SJSA1 (cell line): ENCODE data around the gene ACLY. TPM values are rescaled to one million over a fixed set of nuclear protein-coding genes. Genes with fewer than 3 reads are reported as not detected.

Experiments used
- DNase-seq, 2 experiments: peaks; one replicate each; pipeline ENCODE4 v3.0.0-alpha.2; 2015 to 2020; ENCODE audit warnings: low spot score in 2 of 2, low read depth in 1 of 2
- H3K27ac ChIP-seq: fragments of 250-450 bp; sonication (Bioruptor Pico); 2 replicates; pipeline ENCODE4 v1.5.1; 2020; ENCODE audit warnings: mild to moderate bottlenecking, moderate library complexity
- H3K27me3 ChIP-seq: fragments of 250-450 bp; sonication (Bioruptor Pico); replicated peaks from 2 replicates; pipeline ENCODE4 v1.5.1; 2020; ENCODE audit warnings: mild to moderate bottlenecking, moderate library complexity
- H3K36me3 ChIP-seq: fragments of 250-450 bp; sonication (Bioruptor Pico); 2 replicates; pipeline ENCODE4 v1.5.1; 2020; ENCODE audit warnings: mild to moderate bottlenecking
- H3K4me1 ChIP-seq: fragments of 250-450 bp; sonication (Bioruptor Pico); replicated peaks from 2 replicates; pipeline ENCODE4 v1.6.1; 2021; ENCODE audit warnings: mild to moderate bottlenecking
- H3K4me3 ChIP-seq: fragments of 250-450 bp; sonication (Bioruptor Pico); 2 replicates; pipeline ENCODE4 v1.5.1; 2020; ENCODE audit warnings: mild to moderate bottlenecking
- H3K9me3 ChIP-seq: fragments of 250-450 bp; sonication (Bioruptor Pico); replicated peaks from 2 replicates; pipeline ENCODE4 v1.5.1; 2020; ENCODE audit warnings: mild to moderate bottlenecking
- total RNA-seq: library from RNA; depleted of rRNA; stranded (reverse); fragments of >200 nt; shearing (Covaris generic); gene quantifications from 2 replicates; pipeline ENCODE4 v1.2.3, GENCODE V29; 2014

Gene ACLY
- total RNA-seq, 1 experiment from 2014 or later: 122 TPM

DNA sequence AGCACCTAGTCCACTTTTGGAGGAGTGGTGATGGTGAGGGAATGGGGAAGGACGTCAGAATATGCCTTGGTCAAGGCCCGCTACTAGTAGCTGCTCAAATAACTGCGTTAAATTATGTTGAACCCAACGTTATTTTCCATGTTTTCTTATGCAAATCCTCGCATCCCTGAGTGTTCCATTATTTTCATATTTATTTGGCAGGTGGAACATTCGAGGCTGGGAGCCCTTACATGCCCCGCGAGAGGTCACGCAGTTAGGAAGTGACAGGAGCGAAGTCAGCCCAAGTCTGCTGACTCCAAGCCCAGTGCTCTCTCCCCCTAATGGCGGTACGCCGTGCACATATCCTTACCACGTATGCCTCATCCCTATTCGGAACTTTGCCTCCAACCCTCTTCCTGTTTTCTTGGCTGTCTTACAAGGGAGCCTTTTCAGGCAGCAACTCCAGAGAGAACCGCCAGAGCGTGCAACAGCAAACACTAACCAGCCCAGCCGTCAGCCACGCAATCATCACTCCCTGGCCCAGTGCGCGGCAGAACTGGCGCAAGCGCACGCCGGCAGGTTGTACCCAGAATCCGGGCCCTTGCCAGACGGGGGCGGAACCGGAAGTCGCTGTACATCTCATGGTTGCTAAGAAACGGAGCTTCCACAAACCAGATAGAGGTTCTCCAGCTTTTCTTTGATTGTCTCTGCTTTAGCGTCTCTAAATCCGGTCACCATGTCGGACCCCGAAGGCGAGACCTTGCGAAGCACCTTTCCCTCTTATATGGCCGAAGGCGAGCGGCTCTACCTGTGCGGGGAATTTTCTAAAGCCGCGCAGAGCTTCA lies 11.5 kb upstream of the ACLY start, which contains the start of gene ODAD4:
ODAD4 (plus strand) TSS at position 609 of the 824 bp plus-strand sequence; CDS start at position 716, 107 bp downstream.
- H3K27me3 ChIP-seq: no peaks in the 10 kb centered on the region
- H3K4me1 ChIP-seq: peaks cover 8% of the 10 kb centered on the region; the same call in 1 of the 2 replicates
- H3K27ac ChIP-seq: peak within 1 kb of the TSS; percentile 16; the same call in 1 of the 2 replicates
- H3K4me3 ChIP-seq: peak within 1 kb of the TSS; percentile 37
- DNase-seq: peak; percentile 88 to 97
- no peaks in the 10 kb centered on the region for H3K36me3 ChIP-seq
- no peaks in the 10 kb centered on the region for H3K9me3 ChIP-seq

DNA sequence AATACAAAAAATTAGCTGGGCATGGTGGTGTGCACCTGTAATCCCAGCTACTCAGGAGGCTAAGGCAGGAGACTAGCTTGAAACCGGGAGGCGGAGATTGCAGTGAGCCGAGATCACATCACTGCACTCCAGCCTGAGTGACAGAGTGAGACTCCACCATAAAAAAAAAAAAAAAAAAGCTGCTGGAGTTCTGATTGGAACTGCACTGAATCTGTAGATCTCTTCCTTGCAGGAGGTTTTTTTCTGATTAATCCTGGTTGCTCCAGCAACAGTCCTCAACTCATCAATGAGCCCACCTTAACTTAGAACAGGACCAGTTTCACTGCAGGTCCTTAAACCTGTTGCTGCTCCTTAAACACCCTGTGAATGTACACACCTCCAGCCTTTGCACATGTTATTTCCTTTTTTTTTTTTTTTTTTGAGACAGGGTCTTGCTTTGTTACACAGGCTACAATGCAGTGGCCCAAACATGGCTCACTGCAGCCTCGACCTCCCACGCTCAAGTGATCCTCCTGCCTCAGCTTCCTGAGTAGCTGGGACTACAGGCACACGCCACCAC lies 10.0 kb upstream of the ACLY start:
- Histone ChIP-seq H3K4me1 (peaks cover 8% of the 10 kb centered on the region; the same call in 1 of the 2 replicates), H3K4me3 (no peak overlapping the region), H3K27ac (no peak overlapping the region), H3K27me3 (no peaks in the 10 kb centered on the region), H3K36me3 (no peaks in the 10 kb centered on the region), H3K9me3 (no peaks in the 10 kb centered on the region)
- no peak for DNase-seq

DNA sequence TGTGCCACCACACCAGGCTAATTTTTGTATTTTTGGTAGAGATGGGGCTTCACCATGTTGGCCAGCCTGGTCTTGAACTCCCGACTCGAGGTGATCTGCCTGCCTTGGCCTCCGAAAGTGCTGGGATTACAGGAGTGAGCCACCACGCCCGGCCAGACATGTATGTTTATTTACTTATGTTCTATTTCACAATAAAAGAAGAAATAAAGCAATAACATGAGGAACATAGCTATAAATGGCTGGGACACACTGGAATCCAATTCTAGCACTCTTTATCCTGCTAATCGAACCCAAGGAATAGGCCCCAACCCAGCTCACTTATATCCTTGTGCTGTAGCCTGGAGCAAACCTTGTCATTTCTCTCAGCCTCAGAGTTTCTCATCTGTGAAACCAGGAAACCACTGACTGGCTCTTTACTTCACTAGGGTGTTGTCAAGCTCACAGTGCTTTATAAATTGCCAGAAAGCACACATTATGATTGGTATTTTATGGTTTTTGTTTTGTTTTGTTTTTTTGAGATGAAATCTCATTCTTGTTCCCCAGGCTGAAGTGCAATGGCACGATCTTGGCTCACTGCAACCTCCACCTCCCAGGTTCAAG lies 7.3 kb upstream of the ACLY start:
- H3K4me1 ChIP-seq: peaks cover 8% of the 10 kb centered on the region; the same call in 1 of the 2 replicates
- no peak overlapping the region for H3K27ac ChIP-seq
- H3K36me3 ChIP-seq: no peaks in the 10 kb centered on the region
- H3K27me3 ChIP-seq: no peaks in the 10 kb centered on the region
- no peaks in the 10 kb centered on the region for H3K9me3 ChIP-seq
- no peak overlapping the region for H3K4me3 ChIP-seq
- no peak for DNase-seq

DNA sequence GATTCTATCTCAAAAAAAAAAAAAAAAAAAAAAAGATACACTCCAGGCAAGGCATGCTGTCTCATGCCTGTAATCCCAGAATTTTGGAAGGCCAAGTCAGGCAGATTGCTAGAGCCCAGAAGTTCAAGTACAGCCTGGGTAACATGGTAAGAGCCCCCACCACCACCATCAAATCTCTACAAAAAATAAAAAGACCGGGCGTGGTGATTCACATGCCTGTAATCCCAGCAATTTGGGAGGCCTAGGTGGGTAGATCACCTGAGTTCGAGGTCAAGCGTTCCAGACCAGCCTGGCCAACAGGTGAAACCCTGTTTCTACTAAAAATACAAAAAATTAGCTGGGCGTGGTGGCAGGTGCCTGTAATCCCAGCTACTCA lies 1.8 kb upstream of the ACLY start:
- Histone ChIP-seq H3K4me1 (peaks cover 23% of the 10 kb centered on the region), H3K27ac (no peak overlapping the region), H3K27me3 (no peaks in the 10 kb centered on the region), H3K4me3 (no peak overlapping the region), H3K36me3 (peaks cover 26% of the 10 kb centered on the region), H3K9me3 (0 out of 2 replicates have a peak, but pooled peaks cover 5% of the 10 kb centered on the region)
- DNase-seq: no peak

DNA sequence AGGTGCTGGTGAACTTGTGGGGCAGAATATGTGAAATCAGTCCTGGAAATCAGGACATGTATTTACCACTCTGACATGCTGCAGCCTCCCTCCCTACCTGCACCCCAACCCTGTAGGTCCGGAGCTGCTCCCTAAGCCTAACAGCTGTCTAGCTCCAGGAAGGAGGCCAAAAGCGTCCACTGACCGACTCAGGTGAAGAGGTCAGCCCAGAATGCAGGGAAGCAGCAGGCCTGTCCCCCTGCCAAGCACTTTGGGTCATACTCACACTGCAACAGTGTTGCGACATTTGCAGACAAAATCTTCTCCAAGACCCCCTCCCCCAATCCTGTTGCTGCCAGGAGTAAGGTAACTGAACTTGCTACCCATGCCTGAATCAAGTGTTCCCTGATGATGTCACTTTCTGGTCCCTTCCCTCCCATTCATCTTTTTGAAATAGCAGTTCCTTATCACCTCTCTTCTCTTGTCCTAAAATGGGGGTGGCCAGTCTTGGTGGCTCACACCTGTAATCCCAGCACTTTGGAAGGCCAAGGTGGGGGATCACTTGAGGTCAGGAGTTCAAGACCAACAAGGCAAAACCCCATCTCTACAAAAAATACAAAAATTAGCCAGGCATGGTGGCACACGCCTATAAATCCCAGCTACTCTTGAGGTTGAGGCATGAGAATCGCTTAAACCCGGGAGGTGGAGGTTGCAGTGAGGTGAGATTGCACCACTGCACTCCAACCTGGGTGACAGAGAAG lies 1.3 kb upstream of the ACLY start:
- Histone ChIP-seq H3K9me3 (0 out of 2 replicates have a peak, but pooled peaks cover 5% of the 10 kb centered on the region), H3K27ac (no peak overlapping the region), H3K4me1 (peaks cover 23% of the 10 kb centered on the region), H3K4me3 (no peak overlapping the region), H3K27me3 (no peaks in the 10 kb centered on the region), H3K36me3 (peaks cover 29% of the 10 kb centered on the region)
- no peak for DNase-seq

DNA sequence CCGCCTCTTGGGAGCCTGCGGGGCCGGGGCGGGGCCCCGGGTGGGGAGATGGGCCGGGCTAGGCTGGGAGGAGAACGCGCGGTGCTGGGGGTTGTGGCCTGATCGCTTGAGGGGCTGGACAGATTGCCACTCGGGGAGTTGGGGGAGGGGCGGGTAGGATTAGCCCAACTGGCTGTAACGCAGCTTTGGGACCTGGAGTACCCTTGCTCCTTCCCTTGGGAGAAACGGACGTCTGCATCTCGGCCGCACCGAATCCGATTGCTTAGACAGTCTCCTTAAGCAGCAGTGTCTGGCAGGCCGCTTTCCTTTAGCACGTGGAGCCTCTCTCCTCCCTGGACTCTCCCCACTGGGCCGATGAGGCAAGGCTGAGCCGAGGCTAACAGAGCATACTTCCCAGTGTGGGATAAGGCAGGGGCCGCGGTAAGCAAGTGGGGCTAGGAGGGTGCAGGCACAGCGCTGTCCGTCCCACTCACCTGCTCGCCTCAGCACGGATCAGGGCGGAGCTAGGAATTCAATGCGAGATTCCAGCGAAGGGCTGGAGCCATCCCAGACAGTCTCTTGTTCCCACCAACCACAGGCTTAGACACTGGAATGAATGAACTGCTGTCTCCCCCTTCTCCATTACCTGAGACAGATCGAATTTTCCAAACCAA lies 540 bp upstream of the ACLY start:
- H3K9me3 ChIP-seq: 0 out of 2 replicates have a peak, but pooled peaks cover 5% of the 10 kb centered on the region
- H3K27me3 ChIP-seq: no peaks in the 10 kb centered on the region
- peaks cover 36% of the 10 kb centered on the region for H3K36me3 ChIP-seq
- H3K27ac ChIP-seq: no peak overlapping the region
- DNase-seq: no peak
- H3K4me3 ChIP-seq: peak overlapping the region; percentile 97
- peaks cover 23% of the 10 kb centered on the region for H3K4me1 ChIP-seq

DNA sequence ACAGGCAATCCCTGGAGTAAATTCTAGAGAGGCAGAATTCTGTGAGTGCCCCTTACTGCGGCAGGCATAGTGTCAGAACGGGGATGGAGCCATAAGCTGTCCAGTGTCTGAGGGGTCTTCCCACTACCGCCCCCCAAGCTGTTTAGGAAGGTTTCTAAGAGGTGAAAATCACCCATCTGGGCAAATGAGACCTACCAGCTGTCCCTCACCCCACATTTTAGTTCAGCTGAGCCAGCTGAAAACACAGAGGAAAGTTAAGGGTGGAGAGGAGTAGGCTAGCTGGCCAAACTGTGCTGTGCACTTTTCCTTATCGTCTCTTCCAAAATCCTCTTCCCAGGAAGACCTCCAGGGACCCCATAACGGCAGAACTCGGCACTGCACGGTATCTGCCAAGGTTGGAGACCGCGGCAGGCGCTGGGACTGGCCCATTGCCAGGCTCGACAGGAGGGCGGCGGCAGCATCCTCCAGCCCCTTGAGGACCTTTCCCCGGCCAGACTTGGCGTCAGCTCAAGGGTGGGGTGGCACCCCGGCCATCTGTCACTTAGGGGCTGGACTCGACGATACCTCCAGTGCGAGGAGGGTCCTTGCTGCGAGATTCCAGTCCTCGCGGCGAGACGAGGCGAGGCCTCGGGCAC lies 955 bp downstream of the ACLY start:
- Histone ChIP-seq H3K4me3 (peak overlapping the region; percentile 97), H3K4me1 (peaks cover 23% of the 10 kb centered on the region), H3K27me3 (no peaks in the 10 kb centered on the region), H3K36me3 (peaks cover 51% of the 10 kb centered on the region), H3K27ac (peak overlapping the region; percentile 65), H3K9me3 (0 out of 2 replicates have a peak, but pooled peaks cover 5% of the 10 kb centered on the region)
- peak; percentile 58 to 72 for DNase-seq

DNA sequence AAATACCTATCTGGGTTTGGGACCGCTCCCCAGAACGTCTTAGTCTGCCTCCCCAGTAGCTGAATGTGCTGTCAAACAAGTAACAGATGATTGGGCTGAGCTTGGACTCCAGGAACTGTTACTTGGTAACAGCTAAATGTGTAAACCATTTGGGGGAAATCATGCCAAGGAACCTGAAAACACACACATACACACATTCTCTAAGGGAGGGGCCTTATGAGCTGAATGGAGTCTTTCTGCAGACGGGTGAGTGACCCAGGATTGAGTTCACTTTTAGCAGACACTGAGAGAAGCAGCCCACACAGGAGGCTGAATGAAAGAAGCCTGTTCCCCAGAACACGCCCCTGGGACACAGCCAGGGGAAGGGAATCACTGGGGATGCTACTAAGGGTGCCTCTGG lies 1.6 kb downstream of the ACLY start:
- Histone ChIP-seq H3K4me1 (peaks cover 23% of the 10 kb centered on the region), H3K4me3 (peak overlapping the region; percentile 97), H3K9me3 (0 out of 2 replicates have a peak, but pooled peaks cover 5% of the 10 kb centered on the region), H3K36me3 (peaks cover 57% of the 10 kb centered on the region), H3K27ac (no peak overlapping the region), H3K27me3 (no peaks in the 10 kb centered on the region)
- peak in 1 of 2 experiments; percentile 32 for DNase-seq

DNA sequence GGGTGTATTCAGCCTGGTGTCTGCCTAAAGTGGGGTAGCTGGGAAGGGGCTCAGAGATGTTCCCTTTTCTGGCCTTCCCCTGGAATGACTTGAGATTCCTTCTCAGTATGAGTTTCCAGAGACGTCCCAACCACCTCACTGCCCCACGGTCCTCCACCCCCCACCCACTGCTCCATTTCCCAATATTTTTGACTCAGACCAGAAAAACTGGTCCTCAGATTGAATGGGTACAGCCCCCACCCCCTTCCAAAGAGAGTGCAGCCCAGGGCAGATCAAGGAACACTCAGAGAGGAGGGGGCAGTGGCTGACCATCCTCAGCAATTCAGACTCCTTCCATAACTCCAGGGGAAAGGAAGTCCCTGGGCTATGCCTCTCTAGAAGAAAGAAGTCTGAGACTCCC lies 3.2 kb downstream of the ACLY start:
- no peaks in the 10 kb centered on the region for H3K27me3 ChIP-seq
- DNase-seq: no peak
- H3K9me3 ChIP-seq: 0 out of 2 replicates have a peak, but pooled peaks cover 5% of the 10 kb centered on the region
- H3K27ac ChIP-seq: no peak overlapping the region
- peaks cover 33% of the 10 kb centered on the region for H3K4me1 ChIP-seq
- no peak overlapping the region for H3K4me3 ChIP-seq
- peaks cover 69% of the 10 kb centered on the region for H3K36me3 ChIP-seq

DNA sequence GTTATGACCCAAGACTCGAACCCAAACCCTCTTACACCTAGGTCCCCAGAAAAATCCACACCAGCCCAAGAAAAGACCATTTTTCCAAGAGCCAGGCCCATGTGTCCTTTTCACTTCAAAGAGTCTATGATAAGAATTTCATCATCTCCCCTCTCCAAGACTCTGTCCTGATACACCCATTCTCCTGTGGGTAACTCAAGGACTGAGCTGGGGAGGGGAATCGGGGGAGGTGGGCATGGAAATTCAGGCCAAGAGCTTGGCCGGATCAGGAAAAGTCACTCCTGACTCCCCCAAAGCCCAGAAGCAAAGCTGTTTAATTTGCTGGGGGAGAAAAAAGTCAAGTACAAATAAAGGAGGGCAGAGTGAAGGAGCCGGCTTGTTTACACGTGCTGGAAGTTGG lies 3.7 kb downstream of the ACLY start:
- Histone ChIP-seq H3K27ac (no peak overlapping the region), H3K27me3 (no peaks in the 10 kb centered on the region), H3K36me3 (peaks cover 75% of the 10 kb centered on the region), H3K4me1 (peaks cover 38% of the 10 kb centered on the region), H3K9me3 (0 out of 2 replicates have a peak, but pooled peaks cover 5% of the 10 kb centered on the region), H3K4me3 (no peak overlapping the region)
- no peak for DNase-seq

DNA sequence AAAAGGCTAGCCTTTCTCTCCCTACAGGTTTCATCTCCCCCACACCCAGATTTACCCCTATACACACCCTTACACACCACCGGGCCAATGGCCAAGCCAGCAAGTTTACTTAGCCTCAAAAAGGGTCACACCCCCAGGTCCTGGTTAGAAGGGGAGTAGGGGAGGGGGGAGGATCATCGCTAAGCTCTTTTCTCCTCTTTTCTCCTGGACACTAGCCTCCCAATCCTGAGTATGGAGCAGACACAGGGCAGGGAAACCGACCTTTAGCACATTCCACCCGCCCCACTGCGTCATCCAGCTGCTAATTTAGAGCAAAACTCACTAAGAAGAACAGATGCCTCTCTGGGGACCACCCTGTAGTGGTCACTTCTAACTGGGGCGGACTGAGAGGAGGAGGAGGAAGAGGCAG lies 4.4 kb downstream of the ACLY start:
- H3K36me3 ChIP-seq: peaks cover 81% of the 10 kb centered on the region
- no peaks in the 10 kb centered on the region for H3K27me3 ChIP-seq
- peaks cover 42% of the 10 kb centered on the region for H3K4me1 ChIP-seq
- H3K4me3 ChIP-seq: no peak overlapping the region
- H3K27ac ChIP-seq: no peak overlapping the region
- H3K9me3 ChIP-seq: 0 out of 2 replicates have a peak, but pooled peaks cover 5% of the 10 kb centered on the region
- DNase-seq: no peak

DNA sequence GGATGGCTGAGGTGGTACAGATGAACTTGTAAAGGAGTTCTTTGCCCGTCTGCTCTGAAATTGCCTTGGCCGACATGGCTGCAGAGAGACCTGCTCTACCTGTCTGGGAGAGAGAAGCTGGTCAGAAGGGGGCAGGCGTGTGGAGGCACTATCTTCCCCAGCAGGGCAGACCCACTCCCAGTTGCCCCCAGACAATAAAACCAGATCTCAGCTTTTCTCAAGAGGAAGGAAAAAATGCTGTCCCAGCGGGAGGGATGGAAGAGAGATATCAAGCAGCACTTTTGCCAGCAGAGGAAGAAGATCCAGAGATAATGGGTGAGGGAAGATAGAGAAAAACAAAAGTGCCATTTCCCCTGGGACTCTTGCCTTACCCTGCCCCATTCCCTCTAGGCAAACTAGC lies 5.0 kb downstream of the ACLY start:
- Histone ChIP-seq H3K27ac (no peak overlapping the region), H3K9me3 (0 out of 2 replicates have a peak, but pooled peaks cover 5% of the 10 kb centered on the region), H3K36me3 (peaks cover 87% of the 10 kb centered on the region), H3K27me3 (no peaks in the 10 kb centered on the region), H3K4me3 (no peak overlapping the region), H3K4me1 (peaks cover 40% of the 10 kb centered on the region)
- DNase-seq: no peak
